ENCODE measurements around the gene ZNF407.

Gene ZNF407

GRCh38 chr18:74608681-74609080, 11.0 kb downstream of the ZNF407 start:
- Histone ChIP-seq H2AFZ (ENCODE audit: low read depth, low read length, severe bottlenecking) (no peak overlapping the region), H3K27ac (ENCODE audit: low read depth, low read length) (no peak overlapping the region), H3K36me3 (ENCODE audit: low read length) (no peaks in the 10 kb centered on the region), H3K9me2 (replicated peaks; ENCODE audit: insufficient read depth, low read length) (no peaks in the 10 kb centered on the region), H4K20me1 (ENCODE audit: low read depth, low read length) (peaks cover 26% of the 10 kb centered on the region; the same call in 1 of the 2 replicates), H3K79me2 (ENCODE audit: insufficient read depth, low read length) (peaks cover 71% of the 10 kb centered on the region), H3K27me3 (ENCODE audit: low read length) (no peaks in the 10 kb centered on the region), H3K9ac (ENCODE audit: low read length) (no peak overlapping the region), H3K9me3 (ENCODE audit: insufficient read depth, low read length) (no peaks in the 10 kb centered on the region), H3K4me2 (ENCODE audit: low read depth, low read length, poor library complexity, severe bottlenecking) (no peak overlapping the region), H3F3A (ENCODE audit: insufficient read depth) (no peaks in the 10 kb centered on the region), H3K4me3 (ENCODE audit: insufficient read depth, low read length, poor library complexity, severe bottlenecking) (no peak overlapping the region)
- TF ChIP-seq CTCF (IDR thresholded peaks at IDR 0.05; ENCODE audit: insufficient read depth, low read length, poor library complexity, severe bottlenecking) (no peak), EZH2phosphoT487 (conservative IDR thresholded peaks at IDR 0.05; ENCODE audit: low read length) (no peak)

GRCh38 chr18:74609535-74609934, 11.9 kb downstream of the ZNF407 start:
- H3K27me3 ChIP-seq (ENCODE audit: low read length): no peaks in the 10 kb centered on the region
- H3K9me2 ChIP-seq (replicated peaks; ENCODE audit: insufficient read depth, low read length): no peaks in the 10 kb centered on the region
- no peak overlapping the region for H3K4me3 ChIP-seq (ENCODE audit: insufficient read depth, low read length, poor library complexity, severe bottlenecking)
- no peaks in the 10 kb centered on the region for H3F3A ChIP-seq (ENCODE audit: insufficient read depth)
- H3K9ac ChIP-seq (ENCODE audit: low read length): no peak overlapping the region
- TF ChIP-seq CTCF (IDR thresholded peaks at IDR 0.05; ENCODE audit: insufficient read depth, low read length, poor library complexity, severe bottlenecking) (no peak), EZH2phosphoT487 (conservative IDR thresholded peaks at IDR 0.05; ENCODE audit: low read length) (no peak)
- no peak overlapping the region for H3K4me2 ChIP-seq (ENCODE audit: low read depth, low read length, poor library complexity, severe bottlenecking)
- no peaks in the 10 kb centered on the region for H3K36me3 ChIP-seq (ENCODE audit: low read length)
- H3K27ac ChIP-seq (ENCODE audit: low read depth, low read length): no peak overlapping the region
- H3K79me2 ChIP-seq (ENCODE audit: insufficient read depth, low read length): peaks cover 69% of the 10 kb centered on the region
- no peaks in the 10 kb centered on the region for H3K9me3 ChIP-seq (ENCODE audit: insufficient read depth, low read length)
- H2AFZ ChIP-seq (ENCODE audit: low read depth, low read length, severe bottlenecking): no peak overlapping the region
- peaks cover 26% of the 10 kb centered on the region; the same call in 1 of the 2 replicates for H4K20me1 ChIP-seq (ENCODE audit: low read depth, low read length)

- no peak for TF ChIP-seq EZH2phosphoT487 (conservative IDR thresholded peaks at IDR 0.05; ENCODE audit: low read length)
- TF ChIP-seq CTCF (IDR thresholded peaks at IDR 0.05; ENCODE audit: insufficient read depth, low read length, poor library complexity, severe bottlenecking): no peak
- Histone ChIP-seq H3K27me3 (ENCODE audit: low read length) (no peaks in the 10 kb centered on the region), H4K20me1 (ENCODE audit: low read depth, low read length) (peaks cover 26% of the 10 kb centered on the region; the same call in 1 of the 2 replicates)
These were observed 12.5 kb downstream of the ZNF407 start for GRCh38 chr18:74610051-74610615.

More at GRCh38 chr18:74610051-74610615, 12.5 kb downstream of the ZNF407 start:
- Histone ChIP-seq H3K4me3 (ENCODE audit: insufficient read depth, low read length, poor library complexity, severe bottlenecking) (no peak overlapping the region), H2AFZ (ENCODE audit: low read depth, low read length, severe bottlenecking) (no peak overlapping the region), H3K9ac (ENCODE audit: low read length) (no peak overlapping the region), H3K27ac (ENCODE audit: low read depth, low read length) (no peak overlapping the region), H3K4me2 (ENCODE audit: low read depth, low read length, poor library complexity, severe bottlenecking) (no peak overlapping the region), H3K36me3 (ENCODE audit: low read length) (no peaks in the 10 kb centered on the region), H3K9me3 (ENCODE audit: insufficient read depth, low read length) (no peaks in the 10 kb centered on the region), H3F3A (ENCODE audit: insufficient read depth) (no peaks in the 10 kb centered on the region), H3K79me2 (ENCODE audit: insufficient read depth, low read length) (peaks cover 68% of the 10 kb centered on the region), H3K9me2 (replicated peaks; ENCODE audit: insufficient read depth, low read length) (no peaks in the 10 kb centered on the region)
